GM21360 (cell line): Measurements from ENCODE around the gene COBLL1.

ENCODE experiments used
- ATAC-seq: cut with Tn5 transposase; IDR thresholded peaks from one replicate; pipeline ENCODE4 v1.9.1; 2021; ENCODE audit warnings: mild to moderate bottlenecking, moderate library complexity; ENCODE audit not compliant: unreplicated experiment

Gene COBLL1

DNA sequence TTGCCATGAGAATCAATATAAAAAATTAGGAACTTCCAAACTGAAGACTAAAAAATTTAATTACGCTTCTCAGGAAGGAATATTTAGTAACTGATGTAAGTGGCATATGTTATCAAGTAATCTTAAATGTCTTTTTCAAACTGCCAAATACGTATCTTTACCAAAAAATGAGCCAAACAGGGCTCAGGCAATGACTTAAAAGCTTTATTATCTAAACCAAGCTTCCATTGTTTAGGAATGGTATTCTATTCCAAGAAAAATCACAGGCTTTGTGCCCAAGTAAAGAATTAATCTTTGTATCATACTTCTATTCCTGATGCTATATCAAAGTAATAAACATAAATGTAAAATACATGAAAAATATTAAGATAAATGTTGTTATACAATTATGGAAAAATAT is 148.7 kb downstream of the COBLL1 start:
- ATAC-seq, result no peak

DNA sequence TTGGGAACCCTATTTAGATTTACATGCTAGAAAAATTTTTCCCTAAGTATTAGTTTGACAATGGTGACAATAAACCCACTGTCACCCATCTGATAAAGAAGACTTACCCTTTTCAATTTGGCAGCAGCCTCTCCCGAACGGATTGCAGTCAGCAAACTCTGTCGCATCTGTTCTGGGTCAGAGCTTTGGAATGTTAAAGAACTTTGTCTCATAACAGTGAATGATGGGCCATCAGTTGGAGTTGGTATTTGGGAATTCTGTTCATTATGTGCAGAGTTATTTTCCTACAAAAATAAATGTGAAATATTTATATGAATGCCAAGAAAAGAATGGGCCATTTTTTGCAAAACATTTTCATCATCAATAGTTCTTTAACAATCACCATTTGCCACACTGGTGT is 149.5 kb downstream of the COBLL1 start:
- ATAC-seq, result no peak

DNA sequence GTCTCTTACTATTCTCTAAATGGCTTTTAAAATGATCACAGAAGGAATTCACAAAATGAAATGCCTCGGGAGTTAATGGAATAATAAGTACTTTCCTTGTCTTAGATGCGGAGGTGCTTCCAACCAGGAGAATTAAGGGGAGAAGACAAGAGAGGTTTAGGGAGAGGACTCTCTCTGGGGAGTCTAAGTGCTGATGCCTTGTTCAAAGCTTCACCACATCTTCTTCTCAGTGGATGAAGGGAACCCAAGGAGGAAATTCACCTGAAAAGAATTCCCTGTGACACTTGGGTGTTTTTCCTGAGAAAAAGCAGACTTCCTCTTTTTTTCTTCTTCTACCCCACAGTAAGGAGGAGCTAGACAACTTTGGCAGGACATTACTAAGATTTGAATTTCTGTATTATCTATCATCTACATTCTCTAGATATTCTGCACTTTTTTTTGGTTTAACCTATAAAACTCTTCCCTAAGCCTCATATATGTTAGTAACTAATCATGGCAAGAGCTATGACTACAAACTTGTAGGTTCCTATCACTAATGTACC is 150.2 kb downstream of the COBLL1 start:
- ATAC-seq, result no peak

DNA sequence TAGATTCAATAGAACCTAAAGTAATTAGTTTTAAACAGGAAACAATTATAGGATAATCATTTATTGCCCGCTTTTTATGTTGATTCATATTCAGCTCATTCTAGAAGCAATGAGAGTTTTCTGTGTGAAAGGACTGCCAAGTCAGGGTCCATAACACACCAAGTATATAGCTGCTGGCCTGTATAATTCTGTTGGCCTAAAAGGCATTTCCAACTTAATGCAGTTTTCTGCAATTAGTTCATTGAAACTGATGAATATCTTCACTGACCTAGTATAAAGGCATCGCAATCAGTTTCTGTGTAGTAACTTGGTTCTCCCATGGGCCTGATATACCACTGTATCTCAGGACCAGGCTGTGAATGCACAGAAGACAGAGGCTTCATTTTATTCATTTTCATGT is 151.3 kb downstream of the COBLL1 start:
- ATAC-seq, result no peak

DNA sequence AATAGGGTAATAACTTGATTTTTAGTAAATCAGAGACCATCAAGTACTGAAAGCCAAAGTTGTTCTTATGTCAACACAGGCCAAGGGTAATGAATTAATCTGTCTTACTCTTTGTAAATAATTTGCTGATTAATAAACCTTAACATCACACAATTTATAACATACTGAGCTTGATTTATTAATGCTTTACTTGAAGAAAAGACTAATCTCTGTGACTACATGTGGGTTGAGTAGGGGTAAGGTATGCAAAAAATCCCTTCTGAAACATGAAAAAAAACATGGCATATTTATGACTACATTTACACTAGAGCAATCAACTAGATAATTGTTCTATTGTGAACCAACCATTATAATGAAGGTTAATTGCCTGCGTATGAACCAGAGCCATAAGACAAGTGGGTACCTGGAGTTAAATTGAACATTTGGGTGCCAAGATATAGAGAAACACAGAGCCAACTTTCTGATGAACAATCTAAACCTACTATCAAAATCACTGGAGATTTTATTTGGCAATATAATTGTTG is 152.7 kb downstream of the COBLL1 start:
- no peak for ATAC-seq

DNA sequence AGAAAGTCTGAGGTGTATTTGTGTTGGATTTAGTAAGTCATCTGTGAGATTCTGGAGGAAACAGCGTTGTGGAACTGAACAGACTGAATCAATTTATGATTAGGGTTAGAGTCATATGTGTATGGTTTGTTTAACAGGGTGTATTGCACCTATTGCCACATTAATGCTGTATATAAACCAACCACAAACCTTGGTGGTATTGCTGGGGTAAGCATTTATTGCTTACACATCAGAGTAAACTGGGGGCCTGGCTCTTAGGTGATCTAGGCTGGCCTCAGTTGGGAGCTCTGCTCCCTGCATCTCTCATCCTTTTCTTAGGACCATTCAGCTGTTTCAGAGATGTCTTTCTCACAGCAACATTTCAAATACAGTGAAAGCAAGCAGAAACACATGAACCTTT is 160.6 kb downstream of the COBLL1 start:
- ATAC-seq, result no peak

DNA sequence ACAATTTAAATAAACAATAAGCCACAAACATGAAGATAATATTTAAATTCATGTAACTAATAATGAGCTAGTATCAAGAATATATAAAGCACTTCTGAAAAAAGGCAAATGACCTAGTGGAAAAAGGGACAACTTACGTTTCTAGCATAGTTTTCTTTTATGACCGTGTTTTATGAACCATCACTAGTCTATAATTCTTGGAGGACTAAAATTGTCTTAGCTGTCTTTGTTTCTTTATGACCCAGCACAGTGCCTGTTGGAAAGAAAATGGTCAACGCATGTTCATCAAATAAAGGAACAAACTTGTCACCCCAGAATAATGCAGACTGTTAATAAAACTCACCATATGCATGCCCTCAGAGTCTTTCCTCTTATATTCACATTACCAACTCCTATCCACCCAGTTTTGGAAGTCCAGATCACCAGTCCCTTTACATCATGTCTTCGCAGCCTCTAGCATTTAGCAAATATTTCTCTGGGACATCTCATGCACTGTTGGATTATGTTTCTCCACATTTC is 162.9 kb downstream of the COBLL1 start:
- ATAC-seq, result no peak

DNA sequence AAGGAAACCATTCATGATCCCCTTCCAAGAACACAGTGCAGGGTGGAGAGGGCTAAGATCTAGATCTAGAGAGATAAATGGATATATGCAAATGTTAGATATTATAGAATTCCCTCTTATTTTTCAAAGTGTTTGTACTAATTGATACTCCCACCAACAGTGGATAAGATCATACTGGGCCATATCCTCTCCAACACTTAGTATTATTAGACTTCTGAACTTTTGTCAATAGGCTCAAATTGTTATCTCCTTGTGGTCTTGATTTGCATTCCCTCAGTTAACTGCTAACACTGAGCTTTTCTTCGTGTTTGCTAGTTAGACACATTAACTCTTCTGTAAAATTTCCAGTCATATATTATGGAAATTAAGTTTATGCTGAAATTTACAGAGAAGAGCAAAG is 163.9 kb downstream of the COBLL1 start:
- no peak for ATAC-seq

DNA sequence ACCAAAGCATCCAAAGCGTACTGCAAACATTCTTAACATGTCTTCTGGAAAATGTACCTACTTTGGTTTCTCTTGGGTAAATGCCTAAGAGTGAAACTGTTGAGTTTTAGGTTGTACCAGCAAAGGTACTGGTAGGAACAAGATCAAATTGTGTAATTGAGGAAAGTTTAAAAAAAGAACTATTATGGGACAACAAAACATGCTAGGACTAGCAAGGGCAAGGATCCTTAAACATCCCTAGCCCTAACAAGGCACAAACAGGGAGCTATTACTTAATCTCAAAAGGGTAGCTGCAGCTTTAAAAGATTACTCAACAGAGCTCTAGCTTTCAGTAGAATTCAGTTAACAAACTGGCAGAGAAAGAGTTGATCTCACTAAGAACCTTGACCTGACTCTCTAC is 164.4 kb downstream of the COBLL1 start:
- no peak for ATAC-seq

DNA sequence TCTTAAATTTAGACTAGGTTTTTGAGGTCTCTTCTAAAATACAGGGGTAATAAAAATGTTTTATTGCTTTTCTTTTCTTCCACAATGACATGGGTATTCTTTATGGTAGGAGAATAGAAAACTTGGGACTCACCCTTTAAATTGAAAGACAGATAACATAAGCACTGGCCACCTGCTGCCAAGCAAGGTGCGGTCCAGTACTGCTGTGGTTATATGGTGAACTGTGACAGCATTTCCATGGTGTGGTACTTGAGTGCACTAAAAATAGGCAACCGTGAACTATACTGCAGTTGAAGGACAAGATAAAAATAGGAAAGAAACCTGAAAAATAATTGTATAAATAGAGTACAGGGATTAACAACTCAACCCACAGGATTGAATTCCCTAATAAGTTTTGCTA is 165.9 kb downstream of the COBLL1 start:
- ATAC-seq, result no peak

DNA sequence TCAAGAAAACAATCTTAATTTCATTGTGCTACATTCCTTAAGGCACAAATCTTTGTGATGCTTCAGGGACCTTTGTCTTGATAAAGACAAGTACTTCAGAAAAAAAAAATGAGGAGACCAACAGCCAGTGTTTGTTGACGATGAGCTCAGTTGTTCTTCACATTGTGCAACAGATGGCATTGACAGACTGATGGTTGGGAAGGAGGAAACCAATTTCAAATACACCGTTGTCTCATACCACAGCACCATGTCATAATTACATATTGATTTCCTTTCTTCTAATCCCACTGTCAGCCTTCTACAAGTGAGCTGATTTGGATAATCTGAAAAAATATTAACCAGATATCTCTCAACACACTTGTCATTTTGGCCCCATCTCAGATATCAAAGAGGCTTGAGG is 166.6 kb downstream of the COBLL1 start:
- no peak for ATAC-seq

DNA sequence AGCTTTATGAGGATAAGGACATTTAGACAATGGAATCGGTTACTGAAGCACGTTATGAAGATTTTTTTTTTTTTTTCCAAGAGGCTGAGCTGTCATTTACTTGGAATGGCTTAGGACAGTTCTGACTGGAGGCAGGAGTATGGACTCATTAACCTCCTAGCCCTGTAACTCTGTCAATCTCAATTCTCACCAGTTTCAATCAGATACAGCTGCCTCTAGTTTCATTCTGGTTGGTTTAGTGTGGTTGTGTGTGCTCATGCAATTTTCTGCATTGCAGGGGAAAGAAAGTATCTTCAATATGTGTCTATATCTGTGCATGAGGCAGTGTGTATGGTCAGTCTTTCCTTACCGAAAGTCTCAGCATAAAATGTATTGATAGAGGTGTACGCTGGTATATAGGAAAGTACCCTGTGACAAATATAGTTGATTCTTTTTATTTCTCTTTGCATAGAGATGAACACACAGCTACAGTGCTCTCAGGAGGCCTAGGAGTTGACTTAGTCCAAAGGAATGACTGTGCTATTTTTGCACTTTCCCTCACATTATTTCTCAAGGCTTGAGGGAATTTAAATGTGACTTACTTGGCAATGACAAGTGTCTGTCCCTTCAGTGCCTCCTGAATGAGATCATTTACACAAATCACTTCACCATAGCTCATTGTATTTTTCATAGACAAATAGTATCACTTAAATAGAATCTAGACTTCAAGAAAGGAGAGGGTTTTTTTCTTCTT is 169.8 kb downstream of the COBLL1 start:
- no peak for ATAC-seq

DNA sequence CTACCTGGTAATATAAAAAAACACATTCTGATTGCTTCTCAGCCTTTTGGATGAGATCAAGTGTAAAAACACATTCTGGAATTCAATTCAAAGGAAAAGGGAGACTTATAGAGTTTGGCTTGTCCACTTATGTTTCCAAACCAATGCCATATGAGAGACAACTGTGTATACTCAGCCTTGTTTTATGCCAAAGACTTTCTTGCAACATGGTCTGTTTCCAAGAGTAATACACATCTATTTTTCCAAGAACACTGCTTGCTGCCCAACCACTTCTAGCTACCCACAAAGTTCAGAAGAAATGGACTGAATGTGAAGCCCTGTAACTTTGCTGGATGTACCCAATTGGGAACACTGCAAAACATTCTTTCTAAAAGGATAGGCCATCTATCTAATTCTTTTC is 172.3 kb downstream of the COBLL1 start:
- no peak for ATAC-seq

DNA sequence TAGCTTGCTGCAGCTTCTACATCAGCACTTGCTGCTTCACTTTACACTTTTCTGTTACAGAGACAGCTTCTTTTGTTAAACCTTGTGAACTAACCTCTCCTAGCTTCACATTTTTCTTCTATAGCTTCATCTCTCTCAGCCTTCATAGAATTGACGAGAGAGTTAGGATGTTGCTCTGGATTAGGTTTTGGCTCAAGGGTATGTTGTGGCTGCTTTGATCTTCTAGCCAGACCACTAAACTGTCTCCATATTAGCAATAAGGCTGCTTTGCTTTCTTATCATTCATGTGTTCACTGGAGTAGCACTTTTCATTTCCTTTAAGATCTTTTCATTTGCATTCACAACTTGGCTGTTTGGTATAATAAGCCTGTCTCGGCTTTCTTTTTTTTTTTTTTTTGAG is 174.1 kb downstream of the COBLL1 start:
- no peak for ATAC-seq

DNA sequence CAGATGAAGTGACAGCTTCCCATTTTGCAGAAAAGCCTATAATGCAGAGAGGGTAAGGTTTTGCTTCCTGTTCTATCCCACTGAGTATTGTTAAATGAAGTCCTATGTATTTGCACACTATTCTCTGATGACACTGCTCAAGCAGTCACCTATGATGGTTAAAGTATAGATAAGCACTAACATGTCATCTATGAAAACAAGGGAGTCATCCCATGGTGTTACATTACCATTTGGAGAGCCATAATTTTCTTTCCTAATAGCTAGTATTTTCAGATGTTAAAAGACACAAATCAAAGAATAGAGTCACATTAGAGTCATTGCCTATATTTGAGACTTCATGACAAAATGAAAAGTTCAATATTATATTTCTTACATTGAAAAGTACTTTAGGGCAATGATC is 177.6 kb downstream of the COBLL1 start:
- ATAC-seq, result no peak

DNA sequence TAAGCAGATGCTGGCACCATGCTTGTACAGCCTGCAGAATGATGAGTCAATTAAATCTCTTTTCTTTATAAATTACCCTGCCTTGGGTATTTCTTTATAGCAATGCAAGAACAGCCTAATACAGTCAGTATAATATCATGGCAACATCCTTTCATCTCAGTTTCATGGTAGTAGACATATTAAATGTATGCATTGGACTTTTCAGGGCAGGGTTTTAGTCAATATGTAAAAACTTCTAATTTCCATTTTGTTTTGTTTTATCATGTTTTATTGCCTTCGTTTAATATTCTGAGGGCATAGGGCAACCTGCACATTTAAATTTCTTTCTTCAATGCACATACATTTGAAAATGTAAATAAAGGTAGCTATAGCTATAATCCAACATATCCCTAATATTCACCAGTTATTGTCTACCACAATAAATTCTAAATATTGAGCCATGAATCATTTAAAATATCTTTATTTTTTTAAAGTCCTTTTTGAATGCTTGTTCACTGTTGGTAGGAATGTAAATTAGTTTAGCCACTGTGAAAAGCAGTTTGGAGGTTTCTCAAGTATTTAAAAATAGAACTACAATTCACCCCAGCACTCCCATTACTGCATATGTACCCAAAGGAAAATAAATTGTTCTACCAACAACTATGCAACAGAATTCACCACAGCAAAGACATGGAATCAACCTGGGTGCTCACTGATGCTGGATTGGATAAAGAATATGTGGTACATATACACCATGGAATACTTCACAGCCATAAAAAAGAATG is 178.6 kb downstream of the COBLL1 start:
- ATAC-seq, result no peak

DNA sequence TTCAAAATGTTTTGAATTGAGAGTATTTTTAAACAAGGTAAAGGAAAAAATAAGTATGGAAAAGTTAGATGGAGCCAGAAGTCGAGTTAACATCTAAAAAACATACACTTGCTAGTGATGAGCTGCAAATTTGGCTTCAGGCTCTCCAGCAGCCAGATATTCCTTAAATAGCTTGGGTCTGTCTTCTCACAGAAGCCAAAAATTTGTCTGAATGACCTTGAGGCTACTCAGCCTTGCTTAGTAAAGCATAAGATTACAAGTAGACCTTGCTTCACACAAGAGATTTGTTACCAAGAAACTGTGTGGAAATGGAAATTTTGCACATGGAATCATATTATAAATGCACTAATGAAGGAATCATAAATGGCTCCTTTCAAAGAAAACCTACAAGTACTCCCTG is 179.6 kb downstream of the COBLL1 start:
- no peak for ATAC-seq

DNA sequence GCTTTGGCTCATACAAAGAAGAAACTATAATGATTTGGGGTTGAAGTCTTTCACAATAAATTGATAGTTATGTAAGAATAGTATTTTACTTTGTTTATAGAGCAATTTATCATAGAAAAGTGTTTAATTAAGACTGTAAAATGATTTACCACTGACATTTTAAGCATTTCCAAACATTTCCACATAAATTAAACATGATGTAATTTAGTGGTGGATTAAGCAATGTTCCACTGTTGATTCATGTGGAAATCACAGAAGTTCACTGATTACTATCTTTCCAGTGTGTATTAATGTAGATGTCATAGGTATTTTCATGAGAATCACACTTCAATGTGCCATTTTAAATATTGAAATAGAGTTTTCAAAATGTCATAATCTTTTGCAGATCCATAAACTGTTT is 180.3 kb downstream of the COBLL1 start:
- no peak for ATAC-seq

DNA sequence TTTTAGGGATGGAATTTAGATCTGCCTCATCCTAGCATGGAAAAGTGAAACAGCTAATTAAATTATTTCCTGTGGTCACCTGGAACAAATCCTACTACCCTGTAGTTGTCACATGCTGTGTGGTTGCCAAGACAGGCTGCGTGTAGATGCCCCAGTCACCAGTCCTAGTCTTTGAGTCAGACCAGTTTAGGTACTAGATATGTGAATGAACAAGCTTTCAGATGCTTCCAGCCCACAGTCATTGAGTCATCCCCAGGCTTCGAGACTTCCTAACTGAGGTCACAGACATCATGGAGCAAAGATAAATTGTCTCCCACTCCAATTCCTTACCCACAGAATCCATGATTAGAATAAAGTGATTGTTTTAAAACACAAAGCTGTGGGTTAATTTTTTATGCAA is 184.5 kb downstream of the COBLL1 start:
- ATAC-seq, result no peak

DNA sequence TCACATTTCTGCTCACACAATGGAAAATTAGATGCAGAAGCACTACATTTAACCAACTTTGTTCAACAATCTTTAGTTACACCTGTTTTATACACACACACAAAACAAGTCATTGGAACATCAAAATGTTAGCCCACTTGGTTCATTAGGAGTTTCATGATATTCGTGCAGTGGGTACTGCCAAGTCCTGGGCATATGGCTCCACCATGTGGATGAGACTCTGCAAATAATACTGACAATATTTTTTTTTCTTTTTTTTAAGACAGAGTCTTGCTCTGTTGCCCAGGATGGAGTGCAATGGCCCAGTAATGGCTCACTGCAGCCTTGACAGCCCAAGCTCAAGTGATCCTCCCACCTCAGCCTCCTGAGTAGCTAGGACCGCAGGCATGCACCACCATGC is 185.9 kb downstream of the COBLL1 start:
- ATAC-seq, result no peak

DNA sequence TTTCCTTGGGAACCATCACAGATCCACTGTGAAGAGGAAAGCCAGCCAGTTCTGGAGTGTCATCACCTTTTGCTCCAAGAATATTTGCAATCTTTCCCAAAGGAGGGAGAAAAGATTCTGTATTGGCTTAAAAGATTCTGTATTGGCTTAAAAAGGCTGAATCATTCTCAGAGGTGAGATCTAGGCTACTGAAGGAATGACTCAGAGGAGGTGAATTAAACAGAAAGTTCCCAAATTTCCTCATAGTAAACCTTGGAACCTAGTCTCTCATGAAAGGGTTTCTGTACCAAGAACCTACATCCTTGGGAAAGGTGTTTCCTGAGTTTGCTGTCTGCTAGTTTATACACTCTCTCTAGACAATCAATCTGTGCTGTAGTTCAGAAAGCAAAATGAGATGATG is 186.3 kb downstream of the COBLL1 start:
- no peak for ATAC-seq

DNA sequence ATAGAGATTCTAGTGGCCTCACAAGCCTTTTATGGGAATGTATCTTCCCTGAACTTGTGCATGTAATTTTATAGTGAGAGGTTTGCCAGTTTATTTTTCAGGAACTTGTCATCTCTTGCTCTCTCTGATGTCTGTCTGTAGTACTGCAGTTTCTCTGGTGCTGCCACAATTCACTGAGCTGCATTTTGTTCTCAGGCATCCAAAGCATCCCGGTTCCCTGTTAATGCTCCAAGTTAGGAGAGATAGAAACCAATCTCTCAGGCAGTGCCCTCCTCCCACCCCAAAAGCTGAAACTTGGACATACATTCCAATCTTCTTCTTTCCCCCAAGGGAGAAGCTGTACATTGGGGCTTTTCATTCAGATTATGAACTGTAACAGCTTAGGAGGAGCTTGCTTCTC is 190.3 kb downstream of the COBLL1 start:
- no peak for ATAC-seq
